HEK293T (cell line): ENCODE measurements around the gene ASB3.

ENCODE experiments used
- ARNT ChIP-seq: fragments of 450-650 bp; IDR thresholded peaks from 2 replicates; pipeline ENCODE4 v1.6.1; 2017; ENCODE audit warnings: mild to moderate bottlenecking
- BHLHE40 ChIP-seq: fragments of 450-650 bp; IDR thresholded peaks from 2 replicates; pipeline ENCODE4 v1.6.1; 2016; ENCODE audit warnings: mild to moderate bottlenecking, moderate library complexity, borderline replicate concordance
- CTBP1 ChIP-seq: fragments of 450-650 bp; IDR thresholded peaks from 2 replicates; pipeline ENCODE4 v1.6.1; 2016; ENCODE audit warnings: borderline replicate concordance
- ELF4 ChIP-seq: fragments of 450-650 bp; IDR thresholded peaks from 2 replicates; pipeline ENCODE4 v1.6.1; 2017; ENCODE audit warnings: antibody characterized with exemption
- FOXA1 ChIP-seq: fragments of 450-650 bp; IDR thresholded peaks from 2 replicates; pipeline ENCODE4 v1.6.1; 2016; ENCODE audit warnings: mild to moderate bottlenecking
- FOXM1 ChIP-seq: fragments of 450-650 bp; IDR thresholded peaks from 2 replicates; pipeline ENCODE4 v1.6.1; 2017; ENCODE audit warnings: mild to moderate bottlenecking, borderline replicate concordance
- NFRKB ChIP-seq: fragments of 450-650 bp; IDR thresholded peaks from 2 replicates; pipeline ENCODE4 v1.6.1; 2016; ENCODE audit warnings: mild to moderate bottlenecking, moderate library complexity
- PKNOX1 ChIP-seq: fragments of 450-650 bp; IDR thresholded peaks from 2 replicates; pipeline ENCODE4 v1.6.1; 2016
- SP1 ChIP-seq: fragments of 450-650 bp; IDR thresholded peaks from 2 replicates; pipeline ENCODE4 v1.6.1; 2017
- SUZ12 ChIP-seq: fragments of 450-650 bp; IDR thresholded peaks from 2 replicates; pipeline ENCODE4 v1.6.1; 2016; ENCODE audit warnings: mild to moderate bottlenecking
- ZNF384 ChIP-seq: fragments of 450-650 bp; IDR thresholded peaks from 2 replicates; pipeline ENCODE4 v1.6.1; 2016

- TF ChIP-seq CTBP1 (no peak), ELF4 (no peak), SUZ12 (no peak), SP1 (no peak), FOXA1 (no peak), ARNT (no peak), ZNF384 (no peak), BHLHE40 (no peak), FOXM1 (no peak), PKNOX1 (no peak), NFRKB (no peak)
These were observed 1.4 kb downstream of the ASB3 start for GRCh38 chr2:53785366-53785765.
